GM12878 (cell line): ENCODE data around the gene ADNP2. TPM values are rescaled to one million over a fixed set of nuclear protein-coding genes. Genes with fewer than 3 reads are reported as not detected.

Experiments used
- ATAC-seq: fragments of 200-7000 bp; cut with Tn5 transposase; 3 replicates; pipeline ENCODE4 v1.9.1; 2020; ENCODE audit warnings: mild to moderate bottlenecking, moderate library complexity
- BruUV-seq: library from RNA; stranded (reverse); fragments of 400-500 nt; replicated peaks from 2 replicates; lab custom pipeline; 2021; lab: Mats Ljungman, UMichigan
- CTCF ChIA-PET: fragments of 300-600 bp; sonication (Branson Sonifier 250); formaldehyde crosslinking; extraction: SDS; loops from one replicate; lab custom pipeline; 2021; ENCODE audit warnings: inconsistent platforms; lab: Yijun Ruan, JAX
- POLR2A ChIA-PET: fragments of 350-600 bp; formaldehyde crosslinking; extraction: SDS; loops from one replicate; lab custom pipeline; 2021; ENCODE audit warnings: inconsistent platforms; lab: Charles Lee
- RAD21 ChIA-PET: fragments of 300-600 bp; sonication (Branson Sonifier 250); formaldehyde crosslinking; loops from one replicate; lab custom pipeline; 2023; ENCODE audit warnings: antibody characterized with exemption; ENCODE audit not compliant: unreplicated experiment; lab: Charles Lee
- SMC1A ChIA-PET: fragments of 300-600 bp; sonication (Branson Sonifier 250); formaldehyde crosslinking; loops from one replicate; lab custom pipeline; 2023; ENCODE audit not compliant: unreplicated experiment, uncharacterized antibody; lab: Charles Lee
- DNase-seq: peaks from one replicate; pipeline ENCODE4 v3.0.0-alpha.2; 2011; ENCODE audit warnings: low read depth, low spot score
- FAIRE-seq: peaks from 3 replicates; lab custom pipeline; 2011; peaks lifted over from hg19 to GRCh38; lab: Jason Lieb, UNC
- H2AFZ ChIP-seq: 2 replicates; pipeline ENCODE4 v1.6.0; 2011; ENCODE audit warnings: low read depth, low read length, control low read depth; ENCODE audit not compliant: control insufficient read depth
- H3K27ac ChIP-seq: 2 replicates; pipeline ENCODE4 v1.5.1; 2011; ENCODE audit warnings: control low read depth; ENCODE audit not compliant: control insufficient read depth, insufficient read depth
- H3K27me3 ChIP-seq, 2 experiments: replicated peaks in 1 of 2; 2 replicates each; pipeline versions ENCODE4 v1.6.0 to v1.6.1; 2011; ENCODE audit warnings: low read length in 1 of 2; ENCODE audit not compliant: control insufficient read depth in 2 of 2, insufficient read depth in 2 of 2
- H3K36me3 ChIP-seq, 2 experiments: 2 replicates each; pipeline ENCODE4 v1.5.1; 2011; ENCODE audit warnings: low read length in 1 of 2; ENCODE audit not compliant: control insufficient read depth in 2 of 2, insufficient read depth in 2 of 2
- H3K4me1 ChIP-seq: 2 replicates; pipeline ENCODE4 v1.6.1; 2011; ENCODE audit warnings: mild to moderate bottlenecking, low read length, moderate library complexity, mixed read lengths; ENCODE audit not compliant: control insufficient read depth, insufficient read depth
- H3K4me2 ChIP-seq: 2 replicates; pipeline ENCODE4 v1.6.0; 2011; ENCODE audit warnings: control low read depth; ENCODE audit not compliant: control insufficient read depth, insufficient read depth
- H3K4me3 ChIP-seq: fragments of 200-600 bp; sonication (generic); 2 replicates; pipeline ENCODE4 v1.5.1; 2016
- H3K79me2 ChIP-seq: 2 replicates; pipeline ENCODE4 v1.6.0; 2011; ENCODE audit warnings: low read length; ENCODE audit not compliant: control insufficient read depth, insufficient read depth
- H3K9ac ChIP-seq: 2 replicates; pipeline ENCODE4 v1.8.0; 2011; ENCODE audit warnings: low read length, control low read depth, mixed read lengths; ENCODE audit not compliant: control insufficient read depth, insufficient read depth
- H3K9me3 ChIP-seq: replicated peaks from 3 replicates; pipeline ENCODE4 v1.5.1; 2011; ENCODE audit warnings: mild to moderate bottlenecking, low read length; ENCODE audit not compliant: control insufficient read depth, insufficient read depth
- H4K20me1 ChIP-seq: 2 replicates; pipeline ENCODE4 v1.6.0; 2011; ENCODE audit not compliant: control insufficient read depth, insufficient read depth
- CEBPB ChIP-seq, 2 experiments: fragments of 150-350 bp in 1 of 2; IDR thresholded peaks; 2 replicates each; pipeline ENCODE4 v1.6.1; 2012 to 2014; ENCODE audit warnings: low read depth in 2 of 2, low read length in 2 of 2, borderline replicate concordance in 1 of 2, inconsistent platforms in 1 of 2
- FOXK2 ChIP-seq: fragments of 450-650 bp; IDR thresholded peaks from 2 replicates; pipeline ENCODE4 v1.6.1; 2017; ENCODE audit warnings: mild to moderate bottlenecking, moderate library complexity
- IKZF1 ChIP-seq: fragments of 450-650 bp; conservative IDR thresholded peaks from 2 replicates; pipeline ENCODE4 v1.6.1; 2017; ENCODE audit warnings: antibody characterized with exemption, mild to moderate bottlenecking
- IRF4 ChIP-seq: IDR thresholded peaks from 2 replicates; pipeline ENCODE4 v1.6.1; 2011; ENCODE audit warnings: low read depth, low read length
- JUNB ChIP-seq: IDR thresholded peaks from 2 replicates; pipeline ENCODE4 v1.6.1; 2016; ENCODE audit warnings: antibody characterized with exemption, mild to moderate bottlenecking
- MTA3 ChIP-seq: IDR thresholded peaks from 2 replicates; pipeline ENCODE4 v1.6.1; 2012; ENCODE audit warnings: low read length, inconsistent platforms, borderline replicate concordance
- NBN ChIP-seq: fragments of 450-650 bp; IDR thresholded peaks from 2 replicates; pipeline ENCODE4 v1.6.1; 2016
- POLR2A ChIP-seq: IDR thresholded peaks from 2 replicates; pipeline ENCODE4 v1.6.1; 2011; ENCODE audit warnings: low read depth, mild to moderate bottlenecking, low read length
- POLR2AphosphoS5 ChIP-seq: IDR thresholded peaks from 2 replicates; pipeline ENCODE4 v1.6.1; 2011; ENCODE audit warnings: mild to moderate bottlenecking, low read length, inconsistent platforms
- RELA ChIP-seq: fragments of 450-650 bp; IDR thresholded peaks from 2 replicates; pipeline ENCODE4 v1.8.0; 2014; ENCODE audit warnings: borderline replicate concordance; ENCODE audit not compliant: partially characterized antibody
- SREBF1 ChIP-seq: IDR thresholded peaks from 2 replicates; pipeline ENCODE4 v1.6.1; 2012; ENCODE audit warnings: mild to moderate bottlenecking, low read length
- ZBED1 ChIP-seq: IDR thresholded peaks from 2 replicates; pipeline ENCODE4 v1.6.1; 2016; ENCODE audit warnings: borderline replicate concordance
- ZNF622 ChIP-seq: fragments of 450-650 bp; IDR thresholded peaks from 2 replicates; pipeline ENCODE4 v1.6.1; 2017; ENCODE audit warnings: mild to moderate bottlenecking, inconsistent platforms
- ZSCAN29 ChIP-seq: fragments of 450-650 bp; IDR thresholded peaks from 2 replicates; pipeline ENCODE4 v1.6.1; 2017; ENCODE audit warnings: mild to moderate bottlenecking, moderate library complexity
- WGBS: methylation state at CpG from one replicate; pipeline ENCODE4 v1.1.6; 2016; ENCODE audit warnings: low lambda C conversion rate; ENCODE audit not compliant: insufficient replicate concordance, insufficient coverage; ENCODE audit errors: missing lambda C conversion rate; 5-methylcytosine and 5-hydroxymethylcytosine counted together
- in situ Hi-C: fragments of 300-500 bp; cut with MboI; formaldehyde crosslinking; loops from 9 replicates; pipeline ENCODE4 v1.14.3; 2018; ENCODE audit warnings: mixed read lengths
- intact Hi-C: fragments of 100-400 bp; cut with micrococcal nuclease; formaldehyde crosslinking; loops from one replicate; pipeline ENCODE4 v1.14.2; 2022; ENCODE audit not compliant: unreplicated experiment
- polyA plus RNA-seq, 11 experiments: library from polyadenylated mRNA; depleted of rRNA in 4 of 11; unstranded in 6 of 11; stranded (reverse) in 5 of 11; fragments of >200 nt; fragmentation: Nextera tagmentation in 4 of 11; fragmentation: Illumina TruSeq in 1 of 11; extraction: Ambion mirVana in 4 of 11; extraction: Trizol in 1 of 11; gene quantifications; 1 replicate in 1 of 11; 2 replicates in 10 of 11; pipeline versions ENCODE4 v1.2.1 to v1.2.3, GENCODE V29; 2011 to 2016; ENCODE audit warnings: inconsistent platforms in 2 of 11, missing spikeins in 2 of 11, low read depth in 1 of 11
- total RNA-seq, 4 experiments: library from RNA; depleted of rRNA in 3 of 4; stranded (reverse); fragments of >200 nt in 3 of 4; fragmentation: Illumina TruSeq in 1 of 4; extraction: Trizol in 1 of 4; gene quantifications; 2 replicates each; pipeline versions ENCODE4 v1.2.1 to v1.2.3, GENCODE V29; 2013 to 2021
- TF ChIP-seq, protein P1 (sequence below): IDR thresholded peaks from 2 replicates; pipeline ENCODE4 v1.6.1; 2011; ENCODE audit warnings: mild to moderate bottlenecking, low read depth, low read length, moderate library complexity; ENCODE audit not compliant: insufficient replicate concordance
- TF ChIP-seq, protein P2 (sequence below): fragments of 450-650 bp; IDR thresholded peaks from 2 replicates; pipeline ENCODE4 v1.6.1; 2017; ENCODE audit warnings: low read depth, mild to moderate bottlenecking, moderate library complexity

ADNP2 gene
- total and polyA plus RNA-seq, 10 of the 15 experiments (the other 5 are each of a cell fraction or from before 2014, with no cell fraction given), result 3.7 to 25.1 (median 13.0) TPM

GRCh38 chr18:80140455-80140985, 31.5 kb downstream of the ADNP2 start:
- ChIA-PET SMC1A (interaction anchor here (1.4 kb wide), 1 partner anchor 9 kb away, joined by 4 read pairs; no protein-coding TSS in a partner anchor), POLR2A (interaction anchor here (0.7 kb wide), 1 partner anchor 11 kb away, joined by 3 read pairs; no protein-coding TSS in a partner anchor), RAD21 (no interaction called here), CTCF (interaction anchor here (1.1 to 4.6 kb wide), 4 partner anchors 11 to 19 kb away, joined by 4 to 18 read pairs (median 4); no protein-coding TSS in a partner anchor)
- FAIRE-seq (no peak), ATAC-seq (no peak), DNase-seq (no peak)
- Histone ChIP-seq H3K27ac (no peak overlapping the region), H3K9me3 (no peaks in the 10 kb centered on the region), H3K4me3 (no peak overlapping the region), H3K9ac (no peak overlapping the region), H3K36me3 (peaks cover 16 to 17% of the 10 kb centered on the region in 2 experiments; a peak in 3 of 4 replicates), H3K4me2 (no peak overlapping the region), H4K20me1 (no peaks in the 10 kb centered on the region), H3K27me3 (no peaks in the 10 kb centered on the region), H3K4me1 (no peaks in the 10 kb centered on the region), H2AFZ (no peak overlapping the region), H3K79me2 (no peaks in the 10 kb centered on the region)
- intact Hi-C loops (loop anchor here (10.0 kb wide), 1 partner anchor 456 kb away; no protein-coding TSS in a partner anchor), in situ Hi-C loops (no loop called here)
- no TSS peak for BruUV-seq
- 100% methylated on average over 5 of the region's 5 CpGs for WGBS
- no peak for TF ChIP-seq IRF4
- TF ChIP-seq, protein P1, sequence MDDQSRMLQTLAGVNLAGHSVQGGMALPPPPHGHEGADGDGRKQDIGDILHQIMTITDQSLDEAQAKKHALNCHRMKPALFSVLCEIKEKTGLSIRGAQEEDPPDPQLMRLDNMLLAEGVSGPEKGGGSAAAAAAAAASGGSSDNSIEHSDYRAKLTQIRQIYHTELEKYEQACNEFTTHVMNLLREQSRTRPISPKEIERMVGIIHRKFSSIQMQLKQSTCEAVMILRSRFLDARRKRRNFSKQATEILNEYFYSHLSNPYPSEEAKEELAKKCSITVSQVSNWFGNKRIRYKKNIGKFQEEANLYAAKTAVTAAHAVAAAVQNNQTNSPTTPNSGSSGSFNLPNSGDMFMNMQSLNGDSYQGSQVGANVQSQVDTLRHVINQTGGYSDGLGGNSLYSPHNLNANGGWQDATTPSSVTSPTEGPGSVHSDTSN, result no peak
- TF ChIP-seq FOXK2, result no peak
- no peak for TF ChIP-seq ZNF622
- no peak for TF ChIP-seq MTA3
- TF ChIP-seq NBN, result no peak
- no peak for TF ChIP-seq IKZF1
- TF ChIP-seq POLR2AphosphoS5, result no peak
- TF ChIP-seq RELA, result no peak
- TF ChIP-seq ZBED1, result no peak
- no peak for TF ChIP-seq SREBF1
- TF ChIP-seq, protein P2, sequence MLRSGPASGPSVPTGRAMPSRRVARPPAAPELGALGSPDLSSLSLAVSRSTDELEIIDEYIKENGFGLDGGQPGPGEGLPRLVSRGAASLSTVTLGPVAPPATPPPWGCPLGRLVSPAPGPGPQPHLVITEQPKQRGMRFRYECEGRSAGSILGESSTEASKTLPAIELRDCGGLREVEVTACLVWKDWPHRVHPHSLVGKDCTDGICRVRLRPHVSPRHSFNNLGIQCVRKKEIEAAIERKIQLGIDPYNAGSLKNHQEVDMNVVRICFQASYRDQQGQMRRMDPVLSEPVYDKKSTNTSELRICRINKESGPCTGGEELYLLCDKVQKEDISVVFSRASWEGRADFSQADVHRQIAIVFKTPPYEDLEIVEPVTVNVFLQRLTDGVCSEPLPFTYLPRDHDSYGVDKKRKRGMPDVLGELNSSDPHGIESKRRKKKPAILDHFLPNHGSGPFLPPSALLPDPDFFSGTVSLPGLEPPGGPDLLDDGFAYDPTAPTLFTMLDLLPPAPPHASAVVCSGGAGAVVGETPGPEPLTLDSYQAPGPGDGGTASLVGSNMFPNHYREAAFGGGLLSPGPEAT, result no peak
- TF ChIP-seq POLR2A, result no peak
- no peak for TF ChIP-seq CEBPB (IDR thresholded peaks at IDR 0.05; ENCODE audit: borderline replicate concordance in 1 of 2, low read depth in 2 of 2, low read length in 2 of 2)
- TF ChIP-seq ZSCAN29, result no peak
- no peak for TF ChIP-seq JUNB
